OCI-LY1 (cell line): ENCODE data around the gene ADAMTS15.

Experiments used
- H2AFZ ChIP-seq: fragments of 200-600 bp; sonication (generic), shearing (Covaris generic); 2 replicates; pipeline ENCODE4 v1.6.0; 2014; ENCODE audit warnings: antibody characterized with exemption, mild to moderate bottlenecking, low read length
- H3F3A ChIP-seq: fragments of 200-600 bp; sonication (generic), shearing (Covaris generic); 2 replicates; pipeline ENCODE4 v1.6.0; 2014; ENCODE audit warnings: mild to moderate bottlenecking, antibody characterized with exemption, low read length, moderate library complexity; ENCODE audit not compliant: insufficient read depth
- H3K27ac ChIP-seq: fragments of 200-600 bp; sonication (generic); 2 replicates; pipeline ENCODE4 v1.5.1; 2014; ENCODE audit warnings: low read length, mixed run types, mild to moderate bottlenecking, low read depth; ENCODE audit not compliant: poor library complexity, severe bottlenecking
- H3K27me3 ChIP-seq: fragments of 200-600 bp; sonication (generic); 2 replicates; pipeline ENCODE4 v1.6.0; 2014; ENCODE audit warnings: antibody characterized with exemption, mild to moderate bottlenecking, low read length, moderate library complexity; ENCODE audit not compliant: insufficient read depth
- H3K36me3 ChIP-seq: fragments of 200-600 bp; sonication (generic); 2 replicates; pipeline ENCODE4 v1.6.1; 2014; ENCODE audit warnings: mild to moderate bottlenecking, antibody characterized with exemption, low read length, moderate library complexity, mixed read lengths; ENCODE audit not compliant: insufficient read depth
- H3K4me1 ChIP-seq: fragments of 200-600 bp; sonication (generic); 2 replicates; pipeline ENCODE4 v1.5.1; 2014; ENCODE audit warnings: mild to moderate bottlenecking, low read length, moderate library complexity; ENCODE audit not compliant: insufficient read depth, severe bottlenecking
- H3K4me2 ChIP-seq: fragments of 200-600 bp; sonication (generic), shearing (Covaris generic); 2 replicates; pipeline ENCODE4 v1.6.1; 2014; ENCODE audit warnings: low read length
- H3K4me3 ChIP-seq: fragments of 200-600 bp; sonication (generic); 2 replicates; pipeline ENCODE4 v1.5.1; 2014; ENCODE audit warnings: low read length, low read depth, mild to moderate bottlenecking, mixed read lengths; ENCODE audit not compliant: poor library complexity, severe bottlenecking
- H3K79me2 ChIP-seq: fragments of 200-600 bp; shearing (Covaris generic); 2 replicates; pipeline ENCODE4 v1.6.1; 2016; ENCODE audit warnings: mixed run types, low read length, mixed read lengths; ENCODE audit not compliant: insufficient read depth
- H3K9ac ChIP-seq: fragments of 200-600 bp; sonication (generic), shearing (Covaris generic); 2 replicates; pipeline ENCODE4 v1.6.1; 2014; ENCODE audit warnings: mild to moderate bottlenecking, low read length, mixed read lengths
- H3K9me2 ChIP-seq: fragments of 200-600 bp; sonication (generic), shearing (Covaris generic); 2 replicates; pipeline ENCODE4 v1.6.1; 2014; ENCODE audit warnings: low read depth, mild to moderate bottlenecking, low read length, mixed read lengths
- H3K9me3 ChIP-seq: fragments of 200-600 bp; shearing (Covaris generic); 2 replicates; pipeline ENCODE4 v1.6.1; 2014; ENCODE audit warnings: low read length, mixed read lengths
- H4K20me1 ChIP-seq: fragments of 200-600 bp; sonication (generic), shearing (Covaris generic); 2 replicates; pipeline ENCODE4 v1.6.0; 2016; ENCODE audit warnings: mild to moderate bottlenecking, low read length; ENCODE audit not compliant: insufficient read depth
- EZH2 ChIP-seq: fragments of 200-600 bp; sonication (generic), shearing (Covaris generic); IDR thresholded peaks from 2 replicates; pipeline ENCODE4 v1.8.0; 2017; ENCODE audit warnings: borderline replicate concordance, mixed run types, mild to moderate bottlenecking, antibody characterized with exemption, low read length, moderate library complexity, mixed read lengths
- TF ChIP-seq, protein P1 (sequence below): fragments of 200-600 bp; sonication (generic), shearing (Covaris generic); IDR thresholded peaks from 2 replicates; pipeline ENCODE4 v1.5.1; 2017; ENCODE audit warnings: mild to moderate bottlenecking, antibody characterized with exemption, low read length, moderate library complexity, mixed read lengths

ADAMTS15 gene

DNA sequence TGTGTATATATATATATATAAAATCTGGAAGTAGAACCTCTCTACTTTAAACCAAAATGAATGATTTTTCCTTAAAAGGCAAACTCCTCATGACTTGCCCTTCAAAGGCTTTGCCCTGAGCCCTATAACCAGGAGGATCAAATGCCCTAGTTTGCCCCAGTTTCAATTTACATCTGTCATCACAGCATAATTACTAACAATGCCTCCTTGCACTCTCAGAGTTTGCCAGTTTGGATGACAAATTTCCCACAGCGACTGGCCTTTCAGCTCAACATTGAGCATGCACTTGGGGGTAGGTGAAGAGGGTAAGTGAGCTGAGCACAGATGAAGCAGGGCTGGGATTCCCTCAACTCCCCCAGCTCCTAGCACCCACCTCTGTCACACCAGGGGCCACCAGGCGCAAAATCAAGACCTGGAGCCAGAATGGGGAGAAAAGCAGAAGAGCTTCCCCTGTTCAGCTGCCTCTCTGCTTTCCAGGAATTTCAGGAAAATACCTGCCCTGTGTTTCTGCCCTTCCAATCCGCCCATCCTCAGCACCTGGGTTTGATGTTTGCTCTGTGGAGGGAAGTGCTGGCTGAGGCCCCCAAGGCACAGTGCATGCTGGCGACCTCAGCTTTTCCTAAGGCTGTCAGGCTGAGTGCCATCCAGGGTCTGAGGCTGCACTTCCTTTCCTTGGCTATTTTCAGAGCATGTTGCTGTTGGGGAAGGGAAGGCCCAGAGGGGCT lies 67.5 kb downstream of the ADAMTS15 start:
- Histone ChIP-seq H3K36me3 (no peaks in the 10 kb centered on the region), H2AFZ (no peak overlapping the region), H3K27ac (no peak overlapping the region), H3K4me2 (no peak overlapping the region), H3K9me3 (no peaks in the 10 kb centered on the region), H3K27me3 (no peaks in the 10 kb centered on the region), H3F3A (no peaks in the 10 kb centered on the region), H3K79me2 (no peaks in the 10 kb centered on the region), H3K9ac (no peak overlapping the region), H3K4me3 (no peak overlapping the region), H3K9me2 (no peaks in the 10 kb centered on the region), H3K4me1 (no peaks in the 10 kb centered on the region), H4K20me1 (no peaks in the 10 kb centered on the region)
- no peak for TF ChIP-seq EZH2
- TF ChIP-seq, protein P1, sequence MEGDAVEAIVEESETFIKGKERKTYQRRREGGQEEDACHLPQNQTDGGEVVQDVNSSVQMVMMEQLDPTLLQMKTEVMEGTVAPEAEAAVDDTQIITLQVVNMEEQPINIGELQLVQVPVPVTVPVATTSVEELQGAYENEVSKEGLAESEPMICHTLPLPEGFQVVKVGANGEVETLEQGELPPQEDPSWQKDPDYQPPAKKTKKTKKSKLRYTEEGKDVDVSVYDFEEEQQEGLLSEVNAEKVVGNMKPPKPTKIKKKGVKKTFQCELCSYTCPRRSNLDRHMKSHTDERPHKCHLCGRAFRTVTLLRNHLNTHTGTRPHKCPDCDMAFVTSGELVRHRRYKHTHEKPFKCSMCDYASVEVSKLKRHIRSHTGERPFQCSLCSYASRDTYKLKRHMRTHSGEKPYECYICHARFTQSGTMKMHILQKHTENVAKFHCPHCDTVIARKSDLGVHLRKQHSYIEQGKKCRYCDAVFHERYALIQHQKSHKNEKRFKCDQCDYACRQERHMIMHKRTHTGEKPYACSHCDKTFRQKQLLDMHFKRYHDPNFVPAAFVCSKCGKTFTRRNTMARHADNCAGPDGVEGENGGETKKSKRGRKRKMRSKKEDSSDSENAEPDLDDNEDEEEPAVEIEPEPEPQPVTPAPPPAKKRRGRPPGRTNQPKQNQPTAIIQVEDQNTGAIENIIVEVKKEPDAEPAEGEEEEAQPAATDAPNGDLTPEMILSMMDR, result no peak

DNA sequence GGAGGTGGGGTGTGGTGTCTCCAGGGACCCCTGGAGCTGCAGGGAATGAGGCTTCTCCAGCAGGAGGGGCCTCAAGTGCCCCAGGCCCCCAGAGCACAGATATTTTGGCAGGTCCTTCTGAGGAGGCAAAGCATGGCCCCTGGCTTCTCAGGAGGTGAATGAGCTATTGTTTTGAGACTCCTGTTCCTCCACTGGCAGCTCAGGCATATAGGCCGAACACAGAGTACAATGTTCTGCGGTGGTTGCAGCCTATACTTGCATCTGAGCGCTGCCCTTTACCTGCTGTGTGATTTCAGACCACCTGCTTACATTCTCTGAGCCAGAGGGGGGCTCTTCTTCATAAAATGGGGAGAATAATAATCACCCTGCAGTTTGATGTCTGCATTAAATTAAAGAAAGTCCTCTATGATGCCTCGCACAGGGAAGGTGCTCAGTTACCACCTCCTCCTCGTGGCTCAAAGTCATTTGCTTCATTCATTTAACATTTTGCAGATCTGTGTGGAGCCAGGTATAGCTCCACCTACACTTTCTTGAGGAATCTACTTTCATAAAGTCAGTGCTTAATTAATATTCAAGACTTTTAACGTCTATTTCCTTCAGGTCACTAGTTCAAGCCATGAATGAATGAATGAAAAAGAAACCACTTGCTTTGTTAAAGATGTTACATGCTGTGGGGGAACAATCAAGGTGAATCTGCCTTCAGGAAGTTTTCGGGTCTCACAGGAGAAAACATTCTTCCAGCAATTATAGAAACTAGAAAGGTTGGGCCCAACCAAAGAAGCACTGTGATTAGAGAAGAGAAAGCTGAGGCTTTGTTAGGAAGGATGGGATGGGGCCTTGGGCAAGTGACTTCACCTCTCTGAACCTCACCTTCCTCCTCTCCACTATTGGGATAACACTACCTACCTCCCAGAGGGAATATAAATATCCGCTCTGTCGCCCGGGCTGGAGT lies 68.4 kb downstream of the ADAMTS15 start:
- H3K27me3 ChIP-seq, result no peaks in the 10 kb centered on the region
- no peaks in the 10 kb centered on the region for H3F3A ChIP-seq
- no peak overlapping the region for H3K9ac ChIP-seq
- no peak overlapping the region for H3K4me3 ChIP-seq
- H3K9me3 ChIP-seq, result no peaks in the 10 kb centered on the region
- H3K9me2 ChIP-seq, result no peaks in the 10 kb centered on the region
- no peak overlapping the region for H2AFZ ChIP-seq
- H4K20me1 ChIP-seq, result no peaks in the 10 kb centered on the region
- H3K36me3 ChIP-seq, result no peaks in the 10 kb centered on the region
- TF ChIP-seq, protein P1, result no peak
- no peak for TF ChIP-seq EZH2
- no peak overlapping the region for H3K27ac ChIP-seq
- H3K4me1 ChIP-seq, result no peaks in the 10 kb centered on the region
- H3K4me2 ChIP-seq, result no peak overlapping the region
- H3K79me2 ChIP-seq, result no peaks in the 10 kb centered on the region

DNA sequence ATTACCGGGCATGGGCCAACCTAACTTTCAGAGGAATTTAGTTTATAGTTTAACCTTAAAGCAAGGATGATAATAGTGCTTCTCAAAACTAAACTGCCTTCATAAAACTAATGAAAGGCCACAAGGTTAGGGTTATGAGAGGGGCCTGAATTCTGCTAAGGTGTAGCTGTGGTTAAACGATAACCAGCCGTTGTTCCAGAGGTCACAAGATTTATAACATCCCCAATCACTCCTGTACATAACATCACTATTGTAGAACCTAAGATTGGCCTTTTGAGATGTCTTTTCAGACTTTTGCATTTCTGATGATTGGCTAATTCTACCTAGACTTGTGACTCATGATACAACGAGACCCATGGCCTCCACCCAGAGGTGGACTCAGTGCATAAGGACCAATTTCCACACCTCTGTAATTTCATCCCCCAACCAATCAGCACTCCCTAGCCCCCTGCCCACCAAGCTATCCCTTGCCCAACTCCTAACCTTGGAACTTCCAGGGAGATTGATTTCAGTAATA lies 69.8 kb downstream of the ADAMTS15 start:
- Histone ChIP-seq H3K4me2 (no peak overlapping the region), H3K9me3 (no peaks in the 10 kb centered on the region), H3K9me2 (no peaks in the 10 kb centered on the region), H3K27ac (no peak overlapping the region), H3K4me1 (no peaks in the 10 kb centered on the region), H3K27me3 (no peaks in the 10 kb centered on the region), H3F3A (no peaks in the 10 kb centered on the region), H3K79me2 (no peaks in the 10 kb centered on the region), H3K4me3 (no peak overlapping the region), H3K36me3 (no peaks in the 10 kb centered on the region), H4K20me1 (no peaks in the 10 kb centered on the region), H2AFZ (no peak overlapping the region), H3K9ac (no peak overlapping the region)
- no peak for TF ChIP-seq EZH2
- TF ChIP-seq, protein P1, result no peak
